BE2C (cell line): ENCODE measurements around the gene PHACTR1.

Experiments
- DNase-seq: peaks from one replicate; pipeline ENCODE4 v3.0.0-alpha.2; 2020
- H3K27me3 ChIP-seq: fragments of 250-450 bp; sonication (Bioruptor Pico); 2 replicates; pipeline ENCODE4 v1.5.1; 2020; ENCODE audit warnings: mild to moderate bottlenecking
- H3K36me3 ChIP-seq: fragments of 250-450 bp; sonication (Bioruptor Pico); 2 replicates; pipeline ENCODE4 v1.5.1; 2020; ENCODE audit warnings: mild to moderate bottlenecking
- H3K4me1 ChIP-seq: fragments of 250-450 bp; sonication (Bioruptor Pico); 2 replicates; pipeline ENCODE4 v1.5.1; 2020
- H3K4me3 ChIP-seq: 2 replicates; pipeline ENCODE4 v1.5.1; 2011; ENCODE audit warnings: low read depth, low read length
- H3K9me3 ChIP-seq: fragments of 250-450 bp; sonication (Bioruptor Pico); 2 replicates; pipeline ENCODE4 v1.5.1; 2020
- TF ChIP-seq, protein P1 (sequence below): IDR thresholded peaks from 2 replicates; pipeline ENCODE4 v1.5.1; 2012; ENCODE audit warnings: mild to moderate bottlenecking, low read depth, low read length

PHACTR1 gene

DNA sequence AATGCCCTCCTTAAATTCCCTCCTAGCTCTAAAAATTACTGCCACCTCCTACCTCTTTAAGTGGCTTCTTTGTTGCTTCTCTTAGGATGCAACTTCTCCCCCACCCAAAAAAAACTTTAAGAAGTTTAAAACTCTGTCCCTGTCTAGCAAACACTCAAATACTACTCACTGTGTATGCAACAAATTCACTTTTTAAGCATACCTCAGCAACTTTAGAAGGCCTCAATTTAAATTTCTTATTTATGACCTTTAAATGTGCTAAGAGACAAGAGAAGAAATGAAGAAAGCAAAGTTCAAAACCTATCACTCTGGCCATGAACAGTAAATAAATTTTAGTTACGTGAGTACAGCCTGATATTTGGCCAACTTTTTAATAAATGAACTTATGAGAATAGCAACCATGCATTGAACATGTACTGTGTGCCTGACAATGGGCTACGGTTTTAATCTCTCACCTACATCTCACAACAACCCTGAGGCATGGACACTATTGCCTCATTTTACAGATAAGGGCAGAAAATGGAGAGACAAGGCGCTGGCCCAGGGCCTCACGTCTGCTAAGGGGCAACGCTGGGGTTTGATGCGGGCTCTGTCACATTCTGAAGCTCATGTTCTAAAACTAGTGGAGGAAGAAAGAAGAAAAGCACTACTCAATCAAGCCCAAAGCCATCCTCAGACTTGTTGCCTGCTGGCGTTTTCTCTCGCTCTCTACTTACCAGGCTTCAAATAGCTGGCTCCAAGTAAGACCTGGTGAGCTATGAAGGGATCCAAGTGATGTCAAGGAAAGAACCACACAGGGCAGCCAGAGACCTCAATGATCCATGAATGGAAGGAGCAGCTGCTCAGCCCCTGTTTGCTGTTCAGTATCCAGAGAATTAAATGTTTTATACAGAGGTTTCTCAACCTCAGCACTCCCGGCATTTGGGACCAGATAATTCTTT lies 512.0 kb downstream of the PHACTR1 start:
- no peak overlapping the region for H3K4me3 ChIP-seq
- H3K36me3 ChIP-seq: no peaks in the 10 kb centered on the region
- no peaks in the 10 kb centered on the region for H3K9me3 ChIP-seq
- TF ChIP-seq, protein P1, sequence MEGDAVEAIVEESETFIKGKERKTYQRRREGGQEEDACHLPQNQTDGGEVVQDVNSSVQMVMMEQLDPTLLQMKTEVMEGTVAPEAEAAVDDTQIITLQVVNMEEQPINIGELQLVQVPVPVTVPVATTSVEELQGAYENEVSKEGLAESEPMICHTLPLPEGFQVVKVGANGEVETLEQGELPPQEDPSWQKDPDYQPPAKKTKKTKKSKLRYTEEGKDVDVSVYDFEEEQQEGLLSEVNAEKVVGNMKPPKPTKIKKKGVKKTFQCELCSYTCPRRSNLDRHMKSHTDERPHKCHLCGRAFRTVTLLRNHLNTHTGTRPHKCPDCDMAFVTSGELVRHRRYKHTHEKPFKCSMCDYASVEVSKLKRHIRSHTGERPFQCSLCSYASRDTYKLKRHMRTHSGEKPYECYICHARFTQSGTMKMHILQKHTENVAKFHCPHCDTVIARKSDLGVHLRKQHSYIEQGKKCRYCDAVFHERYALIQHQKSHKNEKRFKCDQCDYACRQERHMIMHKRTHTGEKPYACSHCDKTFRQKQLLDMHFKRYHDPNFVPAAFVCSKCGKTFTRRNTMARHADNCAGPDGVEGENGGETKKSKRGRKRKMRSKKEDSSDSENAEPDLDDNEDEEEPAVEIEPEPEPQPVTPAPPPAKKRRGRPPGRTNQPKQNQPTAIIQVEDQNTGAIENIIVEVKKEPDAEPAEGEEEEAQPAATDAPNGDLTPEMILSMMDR: no peak
- no peaks in the 10 kb centered on the region for H3K27me3 ChIP-seq
- DNase-seq: no peak
- H3K4me1 ChIP-seq: no peaks in the 10 kb centered on the region

- no peaks in the 10 kb centered on the region for H3K36me3 ChIP-seq
- no peaks in the 10 kb centered on the region for H3K4me1 ChIP-seq
- no peaks in the 10 kb centered on the region for H3K9me3 ChIP-seq
- TF ChIP-seq, protein P1: peak; percentile 44
- H3K4me3 ChIP-seq: no peak overlapping the region
- H3K27me3 ChIP-seq: no peaks in the 10 kb centered on the region
- DNase-seq: peak; percentile 44
Measured at GRCh38 chr6:13229205-13230085, 512.9 kb downstream of the PHACTR1 start.

- Histone ChIP-seq H3K9me3 (no peaks in the 10 kb centered on the region), H3K27me3 (no peaks in the 10 kb centered on the region), H3K36me3 (no peaks in the 10 kb centered on the region), H3K4me1 (no peaks in the 10 kb centered on the region), H3K4me3 (no peak overlapping the region)
- TF ChIP-seq, protein P1: no peak
- DNase-seq: no peak
Measured at GRCh38 chr6:13233106-13233505, 516.5 kb downstream of the PHACTR1 start.

- Histone ChIP-seq H3K9me3 (no peaks in the 10 kb centered on the region), H3K36me3 (no peaks in the 10 kb centered on the region), H3K4me3 (no peak overlapping the region), H3K27me3 (no peaks in the 10 kb centered on the region), H3K4me1 (no peaks in the 10 kb centered on the region)
- TF ChIP-seq, protein P1: no peak
- DNase-seq: no peak
Measured at GRCh38 chr6:13234130-13234529, 517.6 kb downstream of the PHACTR1 start.

DNA sequence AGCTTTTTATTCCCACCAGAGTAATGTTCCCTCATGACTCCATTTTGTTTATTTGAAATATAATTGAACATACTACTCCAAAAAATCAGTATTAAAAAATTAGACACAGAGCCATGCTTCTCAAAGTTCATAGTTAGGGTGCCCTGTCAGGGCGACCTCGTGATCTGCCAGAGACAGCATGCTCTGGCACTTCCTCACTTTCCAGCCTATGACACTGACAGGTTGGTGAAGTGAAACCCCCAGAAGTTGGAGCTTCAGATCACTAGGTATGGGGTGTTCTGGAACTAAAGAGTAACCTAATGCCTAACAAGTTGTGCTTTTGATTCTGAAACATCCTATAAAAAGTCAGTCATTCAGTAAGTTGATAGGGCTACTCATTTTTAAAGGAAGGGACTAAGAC lies 518.8 kb downstream of the PHACTR1 start:
- DNase-seq: no peak
- H3K4me1 ChIP-seq: no peaks in the 10 kb centered on the region
- no peaks in the 10 kb centered on the region for H3K27me3 ChIP-seq
- H3K9me3 ChIP-seq: no peaks in the 10 kb centered on the region
- TF ChIP-seq, protein P1: no peak
- H3K36me3 ChIP-seq: no peaks in the 10 kb centered on the region
- no peak overlapping the region for H3K4me3 ChIP-seq

DNA sequence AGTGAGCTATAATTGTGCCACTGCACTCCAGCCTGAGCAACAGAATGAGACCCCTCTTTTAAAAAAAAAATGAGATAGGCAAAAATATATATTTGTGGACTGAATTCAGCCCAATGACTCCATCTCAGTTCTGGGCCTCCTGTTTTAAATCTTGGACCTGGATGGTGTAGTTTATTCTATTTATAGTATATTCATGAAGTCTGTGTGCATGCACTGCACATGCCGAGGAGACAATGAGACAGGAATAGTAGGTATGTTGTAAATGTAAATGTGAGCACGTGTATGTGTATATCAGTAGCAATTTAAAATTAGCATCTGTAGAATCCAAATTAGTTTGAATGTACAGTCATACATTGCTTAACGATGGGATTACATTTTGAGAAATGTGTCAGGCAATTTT lies 520.8 kb downstream of the PHACTR1 start:
- Histone ChIP-seq H3K4me1 (no peaks in the 10 kb centered on the region), H3K9me3 (no peaks in the 10 kb centered on the region), H3K4me3 (no peak overlapping the region), H3K36me3 (no peaks in the 10 kb centered on the region), H3K27me3 (no peaks in the 10 kb centered on the region)
- TF ChIP-seq, protein P1: no peak
- no peak for DNase-seq
